Stimulated activated CD8-positive, alpha-beta memory T cell treated with anti-CD3 and anti-CD28 coated beads, Interleukin-4, amount 100 ng/mL, for 1 hour (primary cell): ENCODE measurements around the gene CRYBB1.
A peak's percentile ranks its signal among the peaks of the same experiment; 100 is the strongest.

Experiments used
- DNase-seq, 2 donors: peaks; one replicate each; pipeline ENCODE4 v3.0.0-alpha.2; 2020; ENCODE audit warnings: low read depth in 2 of 2, low spot score in 1 of 2

CRYBB1 gene

GRCh38 chr22:26617271-26618199 is at the start of gene CRYBB1:
Gene CRYBB1, minus strand, starts transcription at chr22:26618027. Its CDS starts 1,708 bp downstream, at chr22:26616319.
- no peak for DNase-seq

- no peak for DNase-seq
These were observed 49.3 kb upstream of the CRYBB1 start for GRCh38 chr22:26667140-26667539.

- no peak for DNase-seq
These were observed 48.0 kb upstream of the CRYBB1 start for GRCh38 chr22:26665813-26666231.

- no peak for DNase-seq
These were observed 45.6 kb upstream of the CRYBB1 start for GRCh38 chr22:26663374-26663923.

- DNase-seq: no peak
These were observed 44.3 kb upstream of the CRYBB1 start for GRCh38 chr22:26662160-26662559.

GRCh38 chr22:26660961-26661578 is 43.2 kb upstream of the CRYBB1 start:
- DNase-seq: no peak

- no peak for DNase-seq
These were observed 42.5 kb upstream of the CRYBB1 start for GRCh38 chr22:26660356-26660755.

GRCh38 chr22:26658671-26659478 is 41.0 kb upstream of the CRYBB1 start:
- DNase-seq: peak; percentile 33 to 48

GRCh38 chr22:26658161-26658560 is 40.3 kb upstream of the CRYBB1 start:
- DNase-seq: no peak

GRCh38 chr22:26656891-26657851 is 39.3 kb upstream of the CRYBB1 start, which contains the start of gene MIAT:
Gene MIAT, plus strand, starts transcription at chr22:26657588.
- peak; percentile 28 to 52 for DNase-seq

- no peak for DNase-seq
These were observed 34.0 kb upstream of the CRYBB1 start for GRCh38 chr22:26651815-26652214.

- no peak for DNase-seq
These were observed 33.0 kb upstream of the CRYBB1 start for GRCh38 chr22:26650722-26651421.

- no peak for DNase-seq
These were observed 30.9 kb upstream of the CRYBB1 start for GRCh38 chr22:26648528-26649388.

- no peak for DNase-seq
These were observed 30.2 kb upstream of the CRYBB1 start for GRCh38 chr22:26648011-26648497.

GRCh38 chr22:26646158-26646557 is 28.3 kb upstream of the CRYBB1 start:
- DNase-seq: no peak

- DNase-seq: no peak
These were observed 25.7 kb upstream of the CRYBB1 start for GRCh38 chr22:26643418-26644100.
